ACC112 (cell line): ENCODE data around the gene ZBTB21.

ENCODE experiments used
- H2AFZ ChIP-seq: fragments of 200-600 bp; sonication (generic); one replicate; pipeline ENCODE4 v1.6.0; 2017; ENCODE audit warnings: antibody characterized with exemption, low read length; ENCODE audit not compliant: unreplicated experiment
- H3K27ac ChIP-seq: fragments of 200-600 bp; sonication (generic); 2 replicates; pipeline ENCODE4 v1.5.1; 2014; ENCODE audit warnings: low read depth, mild to moderate bottlenecking, antibody characterized with exemption, low read length, moderate library complexity
- H3K27me3 ChIP-seq: fragments of 200-600 bp; sonication (generic); 2 replicates; pipeline ENCODE4 v1.6.1; 2014; ENCODE audit warnings: mild to moderate bottlenecking, antibody characterized with exemption, low read length, moderate library complexity, mixed read lengths; ENCODE audit not compliant: insufficient read depth
- H3K36me3 ChIP-seq: fragments of 200-600 bp; sonication (generic); 2 replicates; pipeline ENCODE4 v1.6.1; 2016; ENCODE audit warnings: mild to moderate bottlenecking, antibody characterized with exemption, low read length, moderate library complexity, mixed read lengths; ENCODE audit not compliant: insufficient read depth
- H3K4me1 ChIP-seq: fragments of 200-600 bp; sonication (generic); one replicate; pipeline ENCODE4 v1.6.1; 2016; ENCODE audit warnings: low read length, mixed read lengths; ENCODE audit not compliant: insufficient read depth, unreplicated experiment, control insufficient read depth
- H3K4me3 ChIP-seq: fragments of 200-600 bp; sonication (generic); 2 replicates; pipeline ENCODE4 v1.5.1; 2014; ENCODE audit warnings: mild to moderate bottlenecking, low read depth, low read length
- H3K79me2 ChIP-seq: fragments of 200-600 bp; sonication (generic); one replicate; pipeline ENCODE4 v1.6.0; 2016; ENCODE audit warnings: low read length; ENCODE audit not compliant: control insufficient read depth, unreplicated experiment, insufficient read depth

ZBTB21 gene

GRCh38 chr21:42030311-42030710 lies 20.2 kb upstream of the ZBTB21 start:
- Histone ChIP-seq H2AFZ (no peak overlapping the region), H3K4me3 (no peak overlapping the region), H3K27ac (no peak overlapping the region), H3K79me2 (no peaks in the 10 kb centered on the region), H3K27me3 (0 out of 2 replicates have a peak, but pooled peaks cover 3% of the 10 kb centered on the region), H3K36me3 (no peaks in the 10 kb centered on the region), H3K4me1 (no peaks in the 10 kb centered on the region)

- H3K36me3 ChIP-seq = no peaks in the 10 kb centered on the region
- no peaks in the 10 kb centered on the region for H3K4me1 ChIP-seq
- no peak overlapping the region for H2AFZ ChIP-seq
- 0 out of 2 replicates have a peak, but pooled peaks cover 3% of the 10 kb centered on the region for H3K27me3 ChIP-seq
- no peak overlapping the region for H3K27ac ChIP-seq
- H3K4me3 ChIP-seq = no peak overlapping the region
- no peaks in the 10 kb centered on the region for H3K79me2 ChIP-seq
Measured at GRCh38 chr21:42028766-42029425, 18.7 kb upstream of the ZBTB21 start.

GRCh38 chr21:42027822-42028765 lies 17.9 kb upstream of the ZBTB21 start:
- Histone ChIP-seq H3K4me3 (no peak overlapping the region), H3K27me3 (0 out of 2 replicates have a peak, but pooled peaks cover 7% of the 10 kb centered on the region), H3K4me1 (no peaks in the 10 kb centered on the region), H2AFZ (no peak overlapping the region), H3K27ac (no peak overlapping the region), H3K36me3 (no peaks in the 10 kb centered on the region), H3K79me2 (no peaks in the 10 kb centered on the region)

DNA sequence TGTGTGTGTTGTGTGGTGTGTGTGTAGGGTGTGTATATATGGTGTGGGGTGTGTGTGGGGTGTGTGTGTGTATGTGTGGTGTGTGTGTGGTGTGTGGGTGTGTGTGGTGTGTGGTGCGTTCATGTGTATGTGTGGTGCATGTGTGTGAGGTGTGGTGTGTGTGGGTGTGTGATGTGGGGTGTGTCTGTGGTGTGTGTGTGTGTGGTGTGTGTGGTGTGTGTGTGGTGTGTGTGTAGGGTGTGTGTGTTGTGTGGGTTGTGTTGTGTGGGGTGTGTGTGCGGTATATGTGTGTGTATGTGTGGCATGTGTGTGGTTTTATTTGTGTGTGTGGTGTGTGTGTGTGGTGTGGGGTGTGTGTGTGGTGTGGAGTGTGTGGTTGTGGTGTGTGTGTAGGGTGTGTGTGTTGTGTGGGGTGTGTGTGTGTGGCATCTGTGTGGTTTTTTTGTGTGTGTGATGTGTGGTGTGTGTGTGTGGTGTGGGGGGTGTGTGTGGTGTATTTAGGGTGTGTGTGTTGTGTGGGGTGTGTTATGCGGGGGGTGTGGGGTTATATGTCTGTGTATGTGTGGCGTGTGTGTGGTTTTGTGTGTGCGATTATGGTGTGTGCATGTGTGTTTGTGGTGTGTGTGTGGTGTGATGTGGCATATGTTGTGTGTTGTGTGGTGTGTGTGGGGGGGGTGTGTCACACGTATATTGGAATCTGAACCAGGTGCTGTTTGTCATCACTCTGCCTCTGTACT lies 17.1 kb upstream of the ZBTB21 start:
- Histone ChIP-seq H3K36me3 (no peaks in the 10 kb centered on the region), H2AFZ (no peak overlapping the region), H3K27ac (no peak overlapping the region), H3K79me2 (no peaks in the 10 kb centered on the region), H3K4me3 (no peak overlapping the region), H3K4me1 (no peaks in the 10 kb centered on the region), H3K27me3 (0 out of 2 replicates have a peak, but pooled peaks cover 7% of the 10 kb centered on the region)

DNA sequence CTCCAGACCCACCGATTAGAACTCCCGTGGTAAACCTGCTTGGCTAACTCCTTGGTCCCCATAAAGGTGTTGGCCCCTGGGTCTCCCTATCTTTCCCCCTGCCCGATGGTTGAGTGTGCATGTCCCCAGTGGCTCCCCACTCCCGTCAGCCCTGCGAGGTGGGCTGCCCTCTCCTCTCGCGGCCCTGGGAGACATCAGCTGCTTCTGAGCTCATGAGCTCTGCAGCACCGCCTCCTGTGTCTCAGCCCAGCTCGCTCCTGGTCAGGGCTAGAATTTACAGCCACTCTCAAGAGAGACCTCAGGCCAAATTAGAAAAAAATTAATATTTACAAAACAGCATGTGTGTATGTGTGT lies 15.9 kb upstream of the ZBTB21 start:
- Histone ChIP-seq H3K4me3 (no peak overlapping the region), H3K79me2 (no peaks in the 10 kb centered on the region), H3K27me3 (peaks cover 15% of the 10 kb centered on the region; the same call in 1 of the 2 replicates), H2AFZ (no peak overlapping the region), H3K27ac (no peak overlapping the region), H3K36me3 (no peaks in the 10 kb centered on the region), H3K4me1 (no peaks in the 10 kb centered on the region)

GRCh38 chr21:42025376-42026081 lies 15.4 kb upstream of the ZBTB21 start:
- no peak overlapping the region for H3K27ac ChIP-seq

GRCh38 chr21:42022906-42023305 lies 12.7 kb upstream of the ZBTB21 start:
- Histone ChIP-seq H2AFZ (no peak overlapping the region), H3K4me3 (no peak overlapping the region), H3K79me2 (no peaks in the 10 kb centered on the region), H3K27ac (no peak overlapping the region), H3K36me3 (no peaks in the 10 kb centered on the region), H3K4me1 (no peaks in the 10 kb centered on the region), H3K27me3 (peaks cover 23% of the 10 kb centered on the region; the same call in 1 of the 2 replicates)

More at GRCh38 chr21:42025376-42026081, 15.4 kb upstream of the ZBTB21 start:
- no peaks in the 10 kb centered on the region for H3K79me2 ChIP-seq
- H2AFZ ChIP-seq = no peak overlapping the region
- H3K27me3 ChIP-seq = peaks cover 19% of the 10 kb centered on the region; the same call in 1 of the 2 replicates
- H3K4me1 ChIP-seq = no peaks in the 10 kb centered on the region
- no peak overlapping the region for H3K4me3 ChIP-seq
- H3K36me3 ChIP-seq = no peaks in the 10 kb centered on the region

- no peak overlapping the region for H3K4me3 ChIP-seq
Measured at GRCh38 chr21:42022091-42022430, 11.9 kb upstream of the ZBTB21 start.

GRCh38 chr21:42021371-42022090 lies 11.4 kb upstream of the ZBTB21 start:
- H3K4me3 ChIP-seq = no peak overlapping the region
- H3K79me2 ChIP-seq = no peaks in the 10 kb centered on the region
- peaks cover 23% of the 10 kb centered on the region; the same call in 1 of the 2 replicates for H3K27me3 ChIP-seq
- no peaks in the 10 kb centered on the region for H3K4me1 ChIP-seq
- H3K36me3 ChIP-seq = no peaks in the 10 kb centered on the region
- H2AFZ ChIP-seq = no peak overlapping the region
- H3K27ac ChIP-seq = no peak overlapping the region

More at GRCh38 chr21:42022091-42022430, 11.9 kb upstream of the ZBTB21 start:
- Histone ChIP-seq H3K79me2 (no peaks in the 10 kb centered on the region), H3K36me3 (no peaks in the 10 kb centered on the region), H3K27me3 (peaks cover 23% of the 10 kb centered on the region; the same call in 1 of the 2 replicates), H3K27ac (no peak overlapping the region), H3K4me1 (no peaks in the 10 kb centered on the region), H2AFZ (no peak overlapping the region)
